Stimulated activated CD8-positive, alpha-beta memory T cell treated with anti-CD3 and anti-CD28 coated beads, Interleukin-2, amount 100 ng/mL, for 48 hours (primary cell): Measurements from ENCODE around the gene POLR2A.

Experiments
- DNase-seq, 2 donors: peaks; one replicate each; pipeline ENCODE4 v3.0.0-alpha.2; 2020; ENCODE audit warnings: low read depth in 2 of 2

The POLR2A gene

DNA sequence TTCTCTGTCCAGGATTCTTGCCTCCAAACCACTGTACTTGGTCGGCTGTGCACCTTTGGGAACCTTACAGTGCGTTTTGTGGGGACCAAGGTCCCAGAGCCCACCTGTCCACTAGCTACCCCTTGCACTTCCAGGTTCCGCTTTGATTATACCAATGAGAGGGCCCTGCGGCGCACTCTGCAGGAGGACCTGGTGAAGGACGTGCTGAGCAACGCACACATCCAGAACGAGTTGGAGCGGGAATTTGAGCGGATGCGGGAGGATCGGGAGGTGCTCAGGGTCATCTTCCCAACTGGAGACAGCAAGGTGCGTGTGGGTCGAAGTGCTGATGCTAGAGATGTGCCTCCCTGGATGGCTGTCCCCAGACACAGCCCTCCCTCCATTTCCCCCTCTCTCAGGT, 18.8 kb downstream of the POLR2A start:
- DNase-seq, result no peak

DNA sequence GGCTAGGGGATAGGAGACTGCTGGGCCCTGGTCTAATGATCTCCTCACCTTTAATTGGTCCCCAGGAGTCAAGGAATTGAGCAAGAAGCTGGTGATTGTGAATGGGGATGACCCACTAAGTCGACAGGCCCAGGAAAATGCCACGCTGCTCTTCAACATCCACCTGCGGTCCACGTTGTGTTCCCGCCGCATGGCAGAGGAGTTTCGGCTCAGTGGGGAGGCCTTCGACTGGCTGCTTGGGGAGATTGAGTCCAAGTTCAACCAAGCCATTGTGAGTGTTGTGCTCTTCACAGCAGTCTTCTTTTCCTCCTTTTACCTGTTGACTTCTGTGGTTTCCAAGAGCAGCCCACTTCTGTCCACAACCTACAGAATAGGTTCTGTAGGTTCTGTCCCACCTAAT, 19.4 kb downstream of the POLR2A start:
- DNase-seq, result no peak

DNA sequence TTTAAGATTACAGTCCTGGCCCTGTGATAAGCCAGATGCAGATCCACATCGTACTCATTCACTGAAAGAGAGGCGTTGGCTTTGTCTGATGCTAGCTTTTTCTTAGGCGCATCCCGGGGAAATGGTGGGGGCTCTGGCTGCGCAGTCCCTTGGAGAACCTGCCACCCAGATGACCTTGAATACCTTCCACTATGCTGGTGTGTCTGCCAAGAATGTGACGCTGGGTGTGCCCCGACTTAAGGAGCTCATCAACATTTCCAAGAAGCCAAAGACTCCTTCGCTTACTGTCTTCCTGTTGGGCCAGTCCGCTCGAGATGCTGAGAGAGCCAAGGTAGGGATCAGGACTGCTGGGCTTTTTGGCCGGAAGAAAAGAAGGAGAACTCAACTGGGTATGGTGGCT, 24.0 kb downstream of the POLR2A start:
- no peak for DNase-seq

DNA sequence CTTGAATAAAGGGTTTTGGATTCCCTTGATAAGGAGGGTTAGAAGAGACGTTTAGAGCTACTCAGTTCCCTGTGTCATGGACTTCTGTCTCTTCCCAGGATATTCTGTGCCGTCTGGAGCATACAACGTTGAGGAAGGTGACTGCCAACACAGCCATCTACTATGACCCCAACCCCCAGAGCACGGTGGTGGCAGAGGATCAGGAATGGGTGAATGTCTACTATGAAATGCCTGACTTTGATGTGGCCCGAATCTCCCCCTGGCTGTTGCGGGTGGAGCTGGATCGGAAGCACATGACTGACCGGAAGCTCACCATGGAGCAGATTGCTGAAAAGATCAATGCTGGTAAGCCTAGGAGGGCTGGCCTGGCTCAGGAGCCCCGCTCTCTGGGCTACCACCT, 24.7 kb downstream of the POLR2A start:
- no peak for DNase-seq

DNA sequence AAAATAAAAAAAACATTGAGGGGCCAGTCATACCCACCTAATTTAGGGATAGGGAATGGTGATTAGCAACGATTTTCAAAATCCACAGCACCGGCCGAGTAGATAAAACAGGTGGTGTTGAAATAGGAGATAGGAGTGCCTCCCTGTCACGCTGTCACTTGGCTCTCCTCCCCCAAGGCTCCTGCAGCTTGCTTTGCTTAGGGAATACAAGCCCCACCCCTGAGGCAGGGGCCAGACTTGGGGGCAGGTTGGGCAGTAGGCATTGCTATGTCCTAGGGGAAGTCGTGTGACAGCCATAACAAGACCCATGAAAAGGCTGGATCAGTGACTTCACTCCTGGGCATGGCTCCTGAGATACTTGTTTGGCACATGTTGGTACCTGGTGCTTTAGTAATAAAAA, 25.8 kb downstream of the POLR2A start:
- DNase-seq, result no peak

DNA sequence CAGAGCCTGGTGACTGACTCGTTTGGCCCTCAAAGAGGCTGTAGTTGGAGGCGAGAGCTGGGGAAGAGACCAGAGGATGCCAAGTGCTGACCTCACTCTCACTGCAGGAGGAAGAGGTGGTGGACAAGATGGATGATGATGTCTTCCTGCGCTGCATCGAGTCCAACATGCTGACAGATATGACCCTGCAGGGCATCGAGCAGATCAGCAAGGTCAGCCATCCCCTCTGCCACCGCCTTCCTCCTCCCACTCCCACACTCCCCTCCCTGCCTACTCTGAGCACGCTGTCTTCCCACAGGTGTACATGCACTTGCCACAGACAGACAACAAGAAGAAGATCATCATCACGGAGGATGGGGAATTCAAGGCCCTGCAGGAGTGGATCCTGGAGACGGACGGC, 26.9 kb downstream of the POLR2A start:
- DNase-seq, result no peak

DNA sequence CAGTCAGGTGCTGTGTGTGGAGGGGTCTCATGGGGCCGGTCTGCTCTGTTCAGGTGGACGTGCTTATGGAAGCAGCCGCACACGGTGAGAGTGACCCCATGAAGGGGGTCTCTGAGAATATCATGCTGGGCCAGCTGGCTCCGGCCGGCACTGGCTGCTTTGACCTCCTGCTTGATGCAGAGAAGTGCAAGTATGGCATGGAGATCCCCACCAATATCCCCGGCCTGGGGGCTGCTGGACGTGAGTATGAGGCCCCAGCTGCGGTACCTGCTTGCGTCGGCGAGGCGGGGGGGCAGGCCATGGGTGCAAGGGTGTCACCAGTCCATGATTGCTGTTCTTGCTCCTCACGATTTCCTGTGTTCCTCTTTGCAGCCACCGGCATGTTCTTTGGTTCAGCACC, 27.9 kb downstream of the POLR2A start:
- no peak for DNase-seq

DNA sequence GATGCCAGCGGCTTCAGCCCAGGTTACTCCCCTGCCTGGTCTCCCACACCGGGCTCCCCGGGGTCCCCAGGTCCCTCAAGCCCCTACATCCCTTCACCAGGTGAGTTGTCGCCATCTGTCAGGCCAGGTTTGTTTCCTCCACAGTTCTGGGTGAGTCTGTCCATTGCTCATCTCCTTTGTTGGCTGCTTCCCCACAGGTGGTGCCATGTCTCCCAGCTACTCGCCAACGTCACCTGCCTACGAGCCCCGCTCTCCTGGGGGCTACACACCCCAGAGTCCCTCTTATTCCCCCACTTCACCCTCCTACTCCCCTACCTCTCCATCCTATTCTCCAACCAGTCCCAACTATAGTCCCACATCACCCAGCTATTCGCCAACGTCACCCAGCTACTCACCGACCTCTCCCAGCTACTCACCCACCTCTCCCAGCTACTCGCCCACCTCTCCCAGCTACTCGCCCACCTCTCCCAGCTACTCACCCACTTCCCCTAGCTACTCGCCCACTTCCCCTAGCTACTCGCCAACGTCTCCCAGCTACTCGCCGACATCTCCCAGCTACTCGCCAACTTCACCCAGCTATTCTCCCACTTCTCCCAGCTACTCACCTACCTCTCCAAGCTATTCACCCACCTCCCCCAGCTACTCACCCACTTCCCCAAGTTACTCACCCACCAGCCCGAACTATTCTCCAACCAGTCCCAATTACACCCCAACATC, 28.8 kb downstream of the POLR2A start:
- no peak for DNase-seq

DNA sequence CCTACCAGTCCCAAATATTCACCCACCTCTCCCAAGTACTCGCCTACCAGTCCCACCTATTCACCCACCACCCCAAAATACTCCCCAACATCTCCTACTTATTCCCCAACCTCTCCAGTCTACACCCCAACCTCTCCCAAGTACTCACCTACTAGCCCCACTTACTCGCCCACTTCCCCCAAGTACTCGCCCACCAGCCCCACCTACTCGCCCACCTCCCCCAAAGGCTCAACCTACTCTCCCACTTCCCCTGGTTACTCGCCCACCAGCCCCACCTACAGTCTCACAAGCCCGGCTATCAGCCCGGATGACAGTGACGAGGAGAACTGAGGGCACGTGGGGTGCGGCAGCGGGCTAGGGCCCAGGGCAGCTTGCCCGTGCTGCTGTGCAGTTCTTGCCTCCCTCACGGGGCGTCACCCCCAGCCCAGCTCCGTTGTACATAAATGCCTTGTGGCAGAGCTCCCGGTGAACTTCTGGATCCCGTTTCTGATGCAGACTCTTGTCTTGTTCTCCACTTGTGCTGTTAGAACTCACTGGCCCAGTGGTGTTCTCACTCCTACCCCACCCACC, 29.8 kb downstream of the POLR2A start:
- no peak for DNase-seq

DNA sequence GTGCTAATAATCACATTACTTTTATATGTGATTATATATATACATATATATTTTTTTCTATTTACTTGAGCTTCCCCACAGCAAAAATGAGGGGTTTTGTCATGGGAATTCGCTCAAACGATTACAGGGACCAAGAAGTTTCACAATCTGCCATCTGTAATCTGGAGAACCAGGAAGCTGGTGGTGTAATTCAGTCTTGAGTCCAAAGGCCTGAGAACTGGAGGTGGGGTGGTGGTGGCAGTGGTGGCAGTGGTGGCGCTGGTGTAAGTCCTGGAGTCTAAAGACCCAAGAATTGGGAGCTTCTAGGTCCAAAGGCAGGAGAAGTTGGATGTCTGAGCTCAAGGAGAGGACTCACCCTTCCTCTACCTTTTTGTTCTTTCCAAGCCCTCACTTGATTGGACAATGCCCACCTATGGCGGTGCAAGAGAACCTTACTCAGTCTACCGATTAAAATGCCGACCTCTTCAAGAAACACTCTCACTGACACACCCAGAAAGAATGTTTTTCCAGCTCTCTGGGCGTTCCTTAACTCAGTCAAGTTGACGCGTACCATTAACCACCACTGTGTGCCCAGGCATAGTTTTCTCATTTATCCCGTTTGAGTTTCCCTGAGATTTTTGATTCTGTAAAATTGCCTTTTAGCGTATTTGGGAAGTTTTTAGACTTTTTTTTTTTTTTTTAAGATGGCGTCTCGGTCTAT, 31.9 kb downstream of the POLR2A start:
- no peak for DNase-seq

DNA sequence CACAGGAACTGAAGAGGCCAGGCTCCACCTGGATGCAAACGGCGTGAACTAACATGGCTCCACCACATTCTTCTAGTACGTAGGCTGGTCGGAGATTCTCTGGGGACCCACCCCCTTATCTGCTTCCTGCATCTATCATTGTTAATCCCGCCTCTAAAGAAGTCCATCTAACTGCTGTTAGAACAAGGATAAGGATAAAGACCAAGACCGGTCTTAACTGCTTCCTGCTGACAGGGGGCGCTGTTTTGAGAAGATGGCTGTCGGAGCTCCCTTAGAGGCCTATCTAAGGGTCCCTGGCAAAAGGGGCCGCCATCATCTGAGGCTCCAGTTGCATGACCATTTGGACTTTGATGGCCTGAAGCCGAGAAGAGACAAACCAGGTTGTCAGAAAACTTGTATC, 38.9 kb downstream of the POLR2A start:
- peak; percentile 14 to 31 for DNase-seq

DNA sequence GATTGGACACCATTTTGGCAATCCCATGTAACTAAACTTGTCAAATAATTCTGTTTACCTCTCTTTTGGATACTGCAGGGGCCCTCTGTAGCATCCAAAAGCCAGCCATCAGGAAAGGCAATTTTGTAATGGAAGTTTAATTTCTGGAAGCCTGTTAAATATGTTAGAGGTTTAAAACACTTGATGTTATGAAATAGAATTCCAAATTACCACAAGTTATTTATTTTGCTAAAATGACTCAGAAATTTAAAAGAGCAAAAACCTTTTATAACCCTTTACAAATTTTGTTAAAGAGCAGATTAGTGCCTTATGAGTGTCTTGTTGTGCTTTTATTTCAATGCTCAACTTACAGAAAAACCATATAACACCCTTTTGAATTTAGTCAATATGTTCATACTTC, 44.7 kb downstream of the POLR2A start:
- DNase-seq, result no peak

DNA sequence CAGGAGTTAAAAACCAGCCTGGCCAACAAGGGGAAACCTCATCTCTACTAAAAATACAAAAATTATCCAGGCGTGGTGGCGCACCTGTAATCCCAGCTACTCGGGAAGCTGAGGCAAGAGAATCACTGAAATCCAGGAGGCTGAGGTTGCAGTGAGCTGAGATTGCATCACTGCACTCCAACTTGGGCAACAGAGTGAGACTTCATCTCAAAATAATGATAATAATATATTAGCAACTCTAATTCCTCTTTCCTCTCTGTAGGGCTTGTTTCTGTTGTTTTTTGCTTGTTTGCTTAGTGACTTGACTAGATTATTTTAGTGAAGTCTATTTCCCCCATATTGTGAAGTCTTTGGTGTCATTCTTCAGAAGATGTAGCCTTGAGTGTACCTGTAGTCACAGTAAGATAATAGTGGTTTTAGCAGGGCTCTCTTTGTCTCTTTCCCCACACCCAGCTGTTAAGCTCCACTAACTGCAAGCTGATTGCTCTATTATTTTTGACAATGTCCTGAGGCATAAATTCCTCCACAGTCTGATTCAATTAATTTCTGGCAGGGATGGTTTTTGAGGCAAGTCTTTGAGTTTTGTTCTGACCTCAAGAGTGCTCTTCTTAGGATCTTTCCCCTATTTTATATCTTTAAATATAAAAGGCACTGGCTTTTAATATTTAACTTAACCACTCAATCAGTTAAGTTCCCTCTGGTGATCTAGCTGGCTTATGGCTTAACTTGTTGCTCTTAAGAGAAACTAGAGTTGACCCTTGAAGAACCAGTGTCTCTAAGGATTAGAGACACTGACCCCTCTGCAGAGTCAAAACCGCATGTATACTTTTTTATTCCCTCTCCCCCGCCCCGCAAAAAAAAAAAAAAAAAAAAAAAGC, 46.1 kb downstream of the POLR2A start:
- DNase-seq, result no peak

DNA sequence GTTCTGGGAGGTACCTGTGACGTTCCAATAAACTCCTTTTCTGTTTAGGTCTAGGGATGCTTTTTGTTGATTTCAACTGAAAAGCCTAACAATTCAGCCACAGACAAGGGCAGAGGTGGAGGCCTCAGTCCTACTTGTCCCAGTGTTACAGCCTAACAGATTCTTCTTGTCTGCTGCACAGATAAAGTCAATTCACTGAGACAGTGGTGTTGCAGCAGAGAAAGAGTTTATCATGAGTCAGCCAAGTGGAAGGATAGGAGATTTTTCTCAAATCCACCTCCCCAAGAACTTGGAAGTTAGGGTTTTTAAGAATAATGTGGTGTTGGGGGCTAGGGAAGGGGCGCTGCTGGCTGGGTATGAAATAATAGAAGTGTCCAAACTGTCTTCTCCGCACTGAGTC, 53.9 kb downstream of the POLR2A start:
- no peak for DNase-seq

DNA sequence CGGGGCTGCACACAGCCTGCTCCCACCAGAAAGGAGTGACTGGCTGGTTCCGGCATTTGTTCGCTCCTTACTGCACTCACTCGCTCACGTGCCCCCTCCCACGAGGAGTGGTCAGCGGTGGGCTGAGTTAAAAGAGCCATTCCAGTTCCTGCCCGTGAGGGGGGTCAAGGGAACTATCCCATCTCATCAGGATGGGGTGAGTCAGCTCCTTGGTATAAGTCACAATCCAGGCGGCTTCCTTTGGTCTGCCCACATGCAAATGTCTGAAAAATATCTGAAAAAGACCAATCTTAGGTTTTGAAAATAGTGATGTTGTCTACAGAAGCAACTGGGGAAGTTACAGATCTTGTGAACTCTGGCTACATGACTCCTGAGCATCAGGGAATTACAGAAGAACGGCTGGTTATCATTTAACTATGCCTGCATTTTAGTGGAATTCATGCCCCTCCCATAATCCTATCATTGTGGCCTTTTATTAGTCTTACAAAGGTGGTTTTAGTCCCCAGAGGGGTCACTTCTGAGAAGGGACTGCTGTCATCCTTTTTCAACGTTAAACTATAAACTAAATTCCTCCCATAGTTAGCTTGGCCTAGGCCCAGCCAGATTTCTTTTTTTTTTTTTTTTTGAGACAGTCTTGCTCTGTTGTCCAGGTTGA, 54.9 kb downstream of the POLR2A start:
- DNase-seq, result no peak

DNA sequence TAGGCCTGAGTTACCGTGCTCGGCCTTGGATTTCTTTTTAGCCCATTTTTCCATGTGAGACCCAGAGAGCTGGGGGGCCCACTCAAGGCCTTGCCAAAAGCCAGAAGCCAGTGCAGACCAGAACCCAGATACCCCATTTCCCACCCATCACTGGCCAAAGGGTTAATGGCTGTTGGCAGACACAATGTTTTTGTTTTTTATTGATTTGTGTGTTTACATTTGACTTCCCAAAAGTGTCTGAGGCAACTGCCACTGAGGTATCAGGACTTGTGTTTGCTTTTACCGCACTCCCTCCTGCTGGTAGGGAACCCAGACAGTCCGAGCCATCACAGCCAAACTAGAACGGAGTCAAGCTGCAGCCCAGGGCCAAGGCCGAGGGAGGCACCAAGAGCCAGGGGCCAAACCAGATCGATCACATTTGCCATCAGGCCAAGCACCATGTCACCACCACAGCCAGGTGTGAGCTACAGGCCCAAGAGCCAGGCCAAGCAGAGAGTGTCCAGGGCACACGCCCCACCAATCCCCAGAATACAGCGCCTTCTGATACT, 57.0 kb downstream of the POLR2A start:
- DNase-seq, result no peak

DNA sequence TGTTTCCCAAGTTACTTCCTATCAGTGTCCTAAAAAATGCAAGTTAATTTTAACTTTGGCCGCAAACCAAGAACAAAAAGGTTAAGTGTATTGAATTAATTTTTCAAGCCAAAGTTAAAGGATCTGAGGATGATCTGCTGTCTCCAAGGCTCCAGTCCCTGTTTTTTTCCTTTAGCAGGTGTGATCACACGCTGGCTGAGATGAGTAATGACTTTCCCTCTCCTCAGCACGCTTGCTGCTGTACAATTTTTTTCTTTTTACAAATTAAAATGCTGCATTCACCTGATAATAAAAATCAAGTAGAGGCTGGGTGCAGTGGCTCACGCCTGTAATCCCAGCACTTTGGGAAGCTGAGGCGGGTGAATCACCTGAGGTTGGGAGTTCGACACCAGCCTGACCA, 60.7 kb downstream of the POLR2A start:
- DNase-seq, result no peak

DNA sequence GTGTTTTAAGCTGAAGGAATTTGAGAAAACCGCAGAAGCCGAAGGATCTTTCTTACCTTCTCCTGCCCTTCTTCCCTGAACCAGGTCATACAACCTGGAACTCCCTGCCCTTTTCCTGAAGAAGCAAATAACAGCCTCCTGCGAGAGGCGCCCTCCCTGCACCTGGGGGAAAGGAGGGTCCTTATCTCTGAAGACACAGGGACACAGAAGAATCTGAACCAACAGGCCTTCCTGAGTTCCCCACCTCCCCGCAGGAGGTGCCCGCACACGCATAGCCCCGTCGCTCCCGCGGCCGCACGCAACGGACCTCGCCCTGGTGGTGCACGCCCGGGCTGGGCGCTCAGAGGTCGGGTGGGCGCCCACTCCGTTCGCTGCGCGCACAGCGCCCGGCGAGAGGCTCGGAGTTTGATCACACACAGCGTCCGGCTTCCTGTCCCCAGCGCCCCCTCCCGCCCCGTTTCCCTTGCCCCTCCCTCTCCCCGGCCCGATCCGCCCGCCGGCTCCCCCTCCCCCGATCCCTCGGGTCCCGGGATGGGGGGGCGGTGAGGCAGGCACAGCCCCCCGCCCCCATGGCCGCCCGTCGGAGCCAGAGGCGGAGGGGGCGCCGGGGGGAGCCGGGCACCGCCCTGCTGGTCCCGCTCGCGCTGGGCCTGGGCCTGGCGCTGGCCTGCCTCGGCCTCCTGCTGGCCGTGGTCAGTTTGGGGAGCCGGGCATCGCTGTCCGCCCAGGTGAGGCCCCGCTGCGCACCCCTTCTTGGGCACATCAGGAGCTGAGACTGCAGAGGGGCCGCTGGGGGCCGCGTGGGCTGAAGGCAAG, 64.6 kb downstream of the POLR2A start, which contains the start of gene TNFSF12:
Gene TNFSF12 (plus strand): TSS at position 474 of the 816 bp plus-strand sequence. CDS start 96 bp downstream, at position 570.
- DNase-seq, result peak; percentile 37 to 41
